Stimulated activated CD8-positive, alpha-beta memory T cell treated with anti-CD3 and anti-CD28 coated beads, Interleukin-4, amount 100 ng/mL, for 48 hours (primary cell): ENCODE measurements around the gene MYO1E.
A peak's percentile ranks its signal among the peaks of the same experiment; 100 is the strongest.

Experiments
- DNase-seq: peaks from one replicate; pipeline ENCODE4 v3.0.0-alpha.2; 2020

The MYO1E gene

GRCh38 chr15:59256482-59256881 lies 116.2 kb downstream of the MYO1E start:
- no peak for DNase-seq

DNA sequence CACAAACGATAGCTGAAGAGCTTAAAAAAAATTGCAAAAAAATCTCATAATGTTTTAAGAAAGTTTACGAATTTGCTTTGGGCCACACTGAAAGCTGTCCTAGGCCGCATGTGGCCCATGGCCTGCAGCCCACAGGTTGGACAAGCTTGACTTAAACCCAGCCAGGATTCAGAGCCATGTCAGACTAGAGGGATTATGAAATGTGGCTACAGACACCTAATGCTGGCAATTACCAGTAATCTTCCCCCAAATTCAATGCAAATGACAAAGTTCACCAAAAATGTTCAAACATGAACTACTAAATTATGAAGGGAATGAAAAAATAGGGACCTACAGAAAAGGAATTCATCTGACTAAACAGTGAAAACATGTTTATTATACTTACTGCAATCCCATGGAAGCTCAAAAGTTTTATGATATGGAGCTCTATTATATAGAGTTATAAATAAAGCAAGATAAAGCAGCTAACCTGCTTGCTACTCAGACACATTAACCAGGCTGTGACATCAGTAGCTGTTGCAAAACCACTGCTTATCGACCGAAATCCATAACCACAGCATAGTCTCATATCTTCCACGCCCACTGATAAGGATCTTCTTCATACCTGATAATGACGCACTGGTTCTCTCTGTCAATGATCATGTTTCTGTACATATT lies 116.9 kb downstream of the MYO1E start:
- peak; percentile 38 for DNase-seq

- DNase-seq = no peak
These were observed 120.5 kb downstream of the MYO1E start for GRCh38 chr15:59252137-59252536.

DNA sequence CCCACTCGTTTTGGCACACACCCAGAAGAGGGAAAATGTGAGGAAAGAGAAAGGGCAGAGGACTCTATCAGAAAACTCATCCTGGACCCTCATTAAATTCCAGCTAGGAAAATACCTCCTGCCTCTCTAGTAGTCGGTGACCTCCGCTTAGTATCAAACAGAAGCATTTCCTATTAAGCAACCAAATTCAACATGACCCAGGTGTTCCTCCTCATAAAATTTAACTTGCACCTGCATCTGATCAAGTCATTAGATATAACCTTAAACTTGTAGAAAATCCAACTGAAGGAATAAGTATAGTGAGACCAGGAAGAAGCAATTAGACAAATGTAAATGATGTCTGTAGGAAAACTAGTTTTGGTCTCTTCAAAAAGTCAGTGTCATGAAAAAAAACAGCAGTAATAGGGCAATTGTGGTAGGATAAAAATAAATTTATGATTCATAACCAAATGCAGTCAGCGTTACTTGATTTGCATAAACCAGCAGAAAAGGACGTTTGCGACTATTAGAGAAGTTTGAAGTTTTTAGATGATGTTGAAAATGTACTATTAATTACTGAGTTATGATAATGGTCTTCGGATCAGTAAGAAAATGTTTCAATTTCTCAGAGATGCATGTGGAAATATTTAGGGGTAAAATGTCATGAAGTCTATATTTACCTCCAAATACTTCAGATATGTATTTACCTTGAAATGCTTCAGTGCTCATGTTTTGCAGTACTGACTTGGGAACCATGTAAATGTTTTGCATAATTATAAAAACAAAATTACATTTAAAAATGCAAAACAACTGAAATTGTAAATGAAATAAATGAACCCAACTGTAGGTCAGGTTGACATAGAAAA lies 121.4 kb downstream of the MYO1E start:
- no peak for DNase-seq

DNA sequence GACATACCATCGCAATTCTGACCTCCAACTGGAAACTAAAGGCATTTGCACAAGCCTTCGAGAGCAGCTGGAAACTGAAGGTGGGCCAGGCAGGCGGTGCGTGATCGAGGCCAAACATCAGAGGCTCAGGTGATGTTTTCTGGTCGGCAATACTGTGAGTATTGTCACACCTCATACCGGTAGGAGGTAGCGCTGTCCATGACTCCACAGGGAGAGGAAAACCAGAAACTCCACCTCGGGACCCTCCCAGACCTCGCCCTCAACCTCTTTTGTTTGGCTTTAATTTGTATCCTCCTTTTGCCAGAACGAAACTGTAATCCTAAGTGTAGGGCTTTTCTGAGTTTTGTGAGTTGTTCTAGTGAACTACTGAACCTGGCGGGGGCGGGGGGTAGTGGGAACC lies 122.4 kb downstream of the MYO1E start:
- no peak for DNase-seq

- no peak for DNase-seq
These were observed 122.9 kb downstream of the MYO1E start for GRCh38 chr15:59249816-59250215.

GRCh38 chr15:59247364-59247763 lies 125.3 kb downstream of the MYO1E start:
- peak; percentile 62 for DNase-seq

DNA sequence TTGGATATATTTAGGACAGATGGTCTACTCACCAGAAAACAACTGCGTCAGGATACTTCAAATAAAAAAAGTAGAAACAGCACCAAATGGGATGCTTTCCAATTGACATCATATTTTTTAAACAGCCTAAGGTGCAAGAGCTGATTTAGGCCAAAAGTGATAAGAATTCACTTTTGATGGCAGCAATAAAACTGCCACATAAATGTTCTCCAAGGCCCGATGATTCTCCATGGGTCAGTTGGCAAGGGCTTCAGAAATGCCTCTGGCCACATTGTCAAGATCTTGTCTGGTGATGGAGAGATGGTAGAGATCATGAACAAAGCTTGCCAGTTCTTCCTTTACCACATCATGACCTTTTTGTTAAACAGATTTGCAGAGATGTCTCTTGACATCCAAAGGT lies 127.1 kb downstream of the MYO1E start:
- DNase-seq = no peak

DNA sequence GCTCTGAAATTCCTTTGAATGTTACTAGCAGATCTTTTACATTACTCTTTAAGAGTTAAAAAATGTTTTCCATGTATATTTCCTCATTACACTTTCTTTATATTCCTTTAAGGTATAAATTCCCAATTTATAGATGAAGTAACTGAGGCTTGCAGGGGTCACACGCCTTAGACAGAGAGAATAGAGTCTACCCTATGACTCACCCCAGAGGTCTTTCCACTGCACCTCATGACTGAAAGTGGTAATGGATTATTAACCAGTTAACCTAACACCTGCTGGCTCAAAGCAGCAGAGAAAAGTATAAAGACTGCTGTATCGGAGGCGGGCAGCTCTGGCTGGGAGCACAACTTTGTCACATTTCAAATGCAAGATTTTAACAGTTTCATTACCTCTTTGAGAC lies 128.3 kb downstream of the MYO1E start:
- DNase-seq = no peak

DNA sequence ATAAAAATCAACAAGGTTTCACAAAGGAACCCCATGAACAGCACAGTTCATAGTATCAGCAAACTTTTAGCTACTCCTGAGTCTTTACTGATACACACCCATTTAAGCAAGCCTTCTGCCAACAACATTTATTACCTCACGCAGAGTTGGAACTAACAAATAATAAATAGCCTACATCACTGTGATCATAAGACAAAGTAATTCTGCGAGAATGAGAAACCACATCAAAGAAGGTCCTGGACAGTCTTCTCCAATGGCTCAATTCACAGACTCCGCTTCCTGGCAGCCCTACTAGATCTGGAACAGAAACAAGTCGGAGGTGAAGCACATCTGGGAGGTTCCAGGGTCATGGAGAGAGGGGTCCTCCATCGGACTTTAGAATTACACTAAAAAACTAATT lies 129.0 kb downstream of the MYO1E start:
- DNase-seq = no peak

DNA sequence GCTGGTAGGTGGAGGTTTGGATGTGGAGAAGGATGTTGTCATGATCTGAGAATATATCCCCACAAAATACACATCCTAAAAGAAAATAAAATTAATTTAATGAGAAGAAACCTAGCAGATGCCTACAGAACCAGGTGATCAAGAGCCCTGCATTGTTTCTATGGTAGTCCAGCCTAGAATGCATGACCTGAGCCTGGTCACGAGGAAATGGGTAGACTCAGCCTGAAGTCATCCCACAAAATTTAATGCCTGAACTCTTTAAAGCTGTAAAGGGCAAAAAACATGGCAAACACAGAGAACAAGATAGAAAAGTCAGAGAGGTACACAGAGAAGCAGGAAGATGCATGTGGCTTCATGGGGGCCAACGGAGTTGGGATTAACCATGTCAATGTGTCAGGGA lies 130.0 kb downstream of the MYO1E start:
- DNase-seq = no peak

DNA sequence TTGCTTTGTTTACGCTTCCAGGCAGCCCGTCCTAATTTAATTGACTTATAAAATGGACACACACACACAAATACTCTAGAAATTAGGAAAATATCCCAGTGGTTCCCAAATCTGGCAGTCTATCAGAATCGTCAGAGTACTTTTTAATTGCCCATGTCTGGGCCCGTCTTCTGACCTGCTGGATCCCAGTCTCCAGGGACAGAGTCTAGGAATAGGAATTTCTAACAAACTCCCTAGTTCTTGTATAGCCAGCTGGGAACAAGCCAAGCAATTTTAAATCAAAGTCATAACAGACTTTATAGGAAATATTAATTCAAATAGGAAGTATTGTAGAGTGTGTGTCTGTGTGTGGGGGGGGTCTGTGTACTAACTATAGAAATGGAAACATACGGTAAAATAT lies 132.6 kb downstream of the MYO1E start:
- no peak for DNase-seq

DNA sequence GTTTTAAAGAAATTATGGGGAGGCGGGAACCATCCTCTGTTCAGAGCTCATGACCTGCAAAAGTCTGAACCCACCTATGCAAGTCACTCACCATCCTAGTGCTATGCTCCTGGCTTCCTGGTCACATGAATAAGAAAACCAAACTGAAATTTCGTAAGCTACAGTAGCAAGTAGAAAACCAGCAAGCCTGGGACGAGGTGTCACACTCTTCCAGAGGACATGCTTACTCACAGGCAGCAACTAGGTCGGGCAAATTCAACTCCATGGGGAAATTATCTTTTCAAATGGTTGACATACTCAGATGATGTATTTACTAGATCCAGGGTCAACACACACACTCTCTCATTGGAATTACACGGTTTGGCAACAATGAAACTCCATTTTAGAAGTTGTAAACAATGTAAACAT lies 134.7 kb downstream of the MYO1E start:
- no peak for DNase-seq

DNA sequence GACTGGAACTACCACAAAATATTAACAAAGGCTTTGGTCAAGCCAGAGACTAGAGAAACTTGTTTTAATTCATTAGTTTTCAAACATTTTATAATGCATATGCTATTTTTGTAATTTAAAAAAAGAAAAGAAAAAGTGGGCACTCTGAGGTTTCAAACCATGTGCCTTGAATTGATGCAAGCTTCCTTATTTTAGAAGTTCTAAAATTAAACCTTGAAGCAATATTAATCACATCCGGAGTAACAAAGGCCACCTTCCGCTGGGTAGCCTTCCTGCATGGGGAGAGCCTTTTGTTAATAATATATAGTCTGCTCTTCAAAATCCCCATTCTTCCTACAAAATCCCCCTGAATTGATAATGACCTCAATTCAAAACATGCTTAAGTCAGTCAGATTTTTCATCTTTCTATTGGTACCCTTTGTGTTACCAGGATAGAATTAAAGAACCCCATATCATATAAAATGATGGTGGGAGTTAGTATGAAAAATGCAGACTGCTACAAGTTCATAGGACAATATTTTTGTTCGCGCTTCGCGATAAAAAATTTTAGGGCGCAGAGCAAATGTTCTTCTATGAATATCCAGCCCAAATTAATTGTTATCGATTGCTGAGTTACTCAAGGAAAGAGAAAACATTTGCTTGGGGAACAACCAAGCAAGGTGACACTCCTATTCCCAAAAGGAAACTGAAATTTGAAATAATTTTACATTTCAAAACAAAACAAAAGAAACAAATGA lies 135.4 kb downstream of the MYO1E start:
- no peak for DNase-seq

GRCh38 chr15:59236394-59236793 lies 136.3 kb downstream of the MYO1E start:
- no peak for DNase-seq

DNA sequence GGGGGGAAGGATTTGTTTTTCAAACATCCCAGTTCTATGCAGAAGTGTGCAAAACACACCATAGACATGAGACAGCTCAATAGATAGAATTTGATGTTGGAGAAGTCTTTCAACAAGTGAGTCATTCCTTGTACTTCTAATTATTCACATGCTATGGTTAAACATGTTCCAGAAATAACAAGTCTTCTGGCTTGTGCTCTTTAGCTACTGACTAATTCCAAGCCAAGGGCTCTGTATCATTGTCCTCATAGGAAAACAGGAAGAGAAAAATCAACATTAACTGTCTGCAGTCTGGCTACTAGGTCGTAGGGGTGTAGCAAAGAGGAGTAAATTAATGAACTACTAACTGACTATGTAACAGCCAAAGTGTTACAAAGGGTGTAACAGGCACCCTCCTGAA lies 140.2 kb downstream of the MYO1E start:
- DNase-seq = no peak

DNA sequence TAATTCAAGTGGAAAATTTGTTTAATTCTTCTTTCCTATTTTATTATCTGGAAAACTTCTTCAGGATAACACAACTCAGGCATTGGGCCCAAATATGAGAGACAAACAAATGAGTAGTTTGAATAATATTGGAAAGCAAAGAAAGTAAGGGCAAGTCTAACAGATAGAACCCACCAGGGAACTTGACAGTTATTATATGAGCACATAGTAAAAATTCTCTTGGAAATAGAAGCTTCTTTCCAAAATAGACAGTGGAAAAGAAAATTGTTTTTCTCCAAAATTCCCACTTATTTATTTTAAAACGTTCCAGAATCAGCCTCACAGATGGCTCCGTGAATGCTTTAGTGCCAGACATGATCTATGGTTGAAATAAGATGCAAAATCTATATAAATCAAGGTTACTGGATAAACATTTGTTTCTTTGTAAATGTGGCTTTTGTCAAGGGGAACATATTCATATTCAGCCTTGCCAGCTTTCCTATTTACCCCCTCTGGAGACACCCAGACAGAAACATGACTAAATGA lies 142.1 kb downstream of the MYO1E start:
- no peak for DNase-seq

DNA sequence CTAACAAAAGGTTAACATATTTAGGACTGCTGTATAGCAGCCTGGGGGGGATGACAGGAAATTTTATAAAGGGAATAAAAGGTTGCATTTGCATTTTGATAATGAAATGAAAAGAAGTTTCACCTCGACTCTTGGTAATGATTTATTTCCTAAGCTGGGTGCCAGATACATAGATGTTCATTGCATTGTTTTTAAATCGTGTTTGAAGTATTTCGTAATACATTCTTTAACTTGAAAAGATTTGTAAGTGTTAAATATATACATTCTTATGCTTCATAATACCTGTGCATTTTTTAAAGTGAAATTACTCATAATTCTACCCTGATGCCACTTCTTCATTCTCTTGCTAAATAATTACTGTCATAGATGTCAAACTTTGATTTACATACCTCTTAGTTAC lies 143.2 kb downstream of the MYO1E start:
- no peak for DNase-seq

DNA sequence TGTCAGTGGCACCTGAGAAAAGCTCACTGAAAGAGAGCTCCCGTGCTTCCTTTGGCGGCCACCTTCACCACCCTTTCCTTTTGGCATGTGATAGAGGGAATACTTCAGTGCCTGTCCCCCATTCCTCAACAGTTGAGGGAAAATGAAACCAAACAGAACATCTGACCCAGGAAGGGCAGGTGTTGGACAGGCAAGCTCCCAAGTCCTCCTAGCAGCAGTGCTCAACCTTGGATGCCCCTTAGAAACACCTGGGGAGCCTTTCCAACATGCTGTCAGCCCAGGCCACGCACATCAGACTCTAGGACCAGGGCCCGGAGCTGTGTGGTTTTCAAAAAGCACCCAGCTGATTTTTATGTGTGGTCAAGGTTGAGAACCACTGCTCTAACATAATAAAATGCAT lies 143.7 kb downstream of the MYO1E start:
- DNase-seq = no peak

DNA sequence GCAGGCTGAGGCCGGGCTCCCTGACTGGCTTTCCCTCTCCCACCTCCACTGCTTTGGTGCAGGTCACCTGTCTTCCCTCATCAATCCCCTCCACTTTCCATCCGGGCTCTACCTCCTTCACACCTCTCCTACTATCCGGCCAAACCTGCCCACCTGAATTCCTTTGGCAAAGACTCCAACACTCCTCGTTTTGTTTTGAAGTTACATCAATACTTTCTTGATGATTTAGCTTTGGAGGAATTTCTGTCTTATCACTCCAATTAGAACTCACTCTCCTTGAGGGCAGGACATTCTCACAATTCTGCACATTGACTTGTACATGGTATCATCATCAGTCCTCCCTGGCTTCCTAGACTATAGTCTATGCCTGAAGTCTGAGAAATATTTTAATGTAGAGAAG lies 145.7 kb downstream of the MYO1E start:
- DNase-seq = no peak

GRCh38 chr15:59224474-59224873 lies 148.2 kb downstream of the MYO1E start:
- no peak for DNase-seq

DNA sequence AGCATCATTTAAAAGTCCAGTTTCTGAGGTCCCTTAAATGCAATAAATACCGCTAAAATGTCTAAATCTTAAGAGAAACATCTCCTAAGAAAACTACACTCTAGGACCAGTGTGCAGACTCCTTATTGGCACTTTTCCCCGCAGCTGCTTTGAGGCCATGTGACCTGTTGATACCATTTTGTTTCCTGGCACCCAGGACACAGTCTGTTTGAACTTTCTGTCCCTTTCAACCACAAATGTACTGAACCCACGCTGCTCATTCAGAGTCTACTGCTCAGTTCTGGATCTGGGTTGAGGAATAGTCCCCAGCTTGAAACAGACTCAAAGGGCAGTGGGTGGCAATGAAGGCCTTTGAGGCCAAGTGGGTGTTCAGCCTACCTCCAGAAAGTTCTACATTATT lies 148.9 kb downstream of the MYO1E start:
- no peak for DNase-seq

- no peak for DNase-seq
These were observed 149.6 kb downstream of the MYO1E start for GRCh38 chr15:59222906-59223550.
